H9 (cell line): ENCODE results near the gene MRPS15. TPM values are rescaled to one million over a fixed set of nuclear protein-coding genes. Genes with fewer than 3 reads are reported as not detected.
A peak's percentile ranks its signal among the peaks of the same experiment; 100 is the strongest.

Experiments
- DNase-seq: peaks from one replicate; pipeline ENCODE4 v3.0.0-alpha.2; 2017
- H2AFZ ChIP-seq: one replicate; pipeline ENCODE4 v1.6.1; 2013; ENCODE audit warnings: mild to moderate bottlenecking, low read length, control low read depth, moderate library complexity
- H2AK5ac ChIP-seq: 2 replicates; pipeline ENCODE4 v1.6.1; 2013; ENCODE audit warnings: low read length, control low read depth, mixed read lengths; ENCODE audit not compliant: insufficient read length
- H2BK120ac ChIP-seq: one replicate; pipeline ENCODE4 v1.6.1; 2013; ENCODE audit warnings: low read depth, mild to moderate bottlenecking, low read length, control low read depth, inconsistent platforms; ENCODE audit not compliant: poor library complexity, severe bottlenecking
- H2BK12ac ChIP-seq: 2 replicates; pipeline ENCODE4 v1.6.1; 2013; ENCODE audit warnings: low read length, control low read depth, mixed read lengths, low read depth; ENCODE audit not compliant: insufficient read length
- H2BK15ac ChIP-seq: 2 replicates; pipeline ENCODE4 v1.6.1; 2013; ENCODE audit warnings: low read depth, low read length, control low read depth
- H2BK20ac ChIP-seq: one replicate; pipeline ENCODE4 v1.6.1; 2013; ENCODE audit warnings: low read depth, mild to moderate bottlenecking, low read length, control low read depth, inconsistent platforms; ENCODE audit not compliant: poor library complexity, severe bottlenecking
- H2BK5ac ChIP-seq: 2 replicates; pipeline ENCODE4 v1.6.1; 2013; ENCODE audit warnings: low read length, control low read depth, mixed read lengths; ENCODE audit not compliant: insufficient read length
- H3K14ac ChIP-seq: 2 replicates; pipeline ENCODE4 v1.6.1; 2013; ENCODE audit warnings: low read length, control low read depth; ENCODE audit not compliant: insufficient read depth
- H3K18ac ChIP-seq: 2 replicates; pipeline ENCODE4 v1.6.1; 2013; ENCODE audit warnings: low read depth, mild to moderate bottlenecking, mixed read lengths, low read length, control low read depth; ENCODE audit not compliant: insufficient read length
- H3K23ac ChIP-seq: 2 replicates; pipeline ENCODE4 v1.6.1; 2013; ENCODE audit warnings: low read length, control low read depth, mixed read lengths, low read depth; ENCODE audit not compliant: insufficient read length
- H3K23me2 ChIP-seq: 2 replicates; pipeline ENCODE4 v1.6.1; 2013; ENCODE audit warnings: low read depth, mild to moderate bottlenecking, mixed read lengths, low read length, control low read depth; ENCODE audit not compliant: insufficient read length, poor library complexity, severe bottlenecking
- H3K27ac ChIP-seq: 2 replicates; pipeline ENCODE4 v1.5.1; 2013; ENCODE audit warnings: low read length, control low read depth, mixed read lengths, low read depth; ENCODE audit not compliant: insufficient read length
- H3K27me3 ChIP-seq: 2 replicates; pipeline ENCODE4 v1.6.1; 2013; ENCODE audit warnings: low read length, control low read depth, inconsistent platforms; ENCODE audit not compliant: insufficient read depth
- H3K4ac ChIP-seq: 2 replicates; pipeline ENCODE4 v1.6.1; 2013; ENCODE audit warnings: low read depth, mild to moderate bottlenecking, control low read depth, inconsistent platforms, low read length, moderate library complexity
- H3K4me1 ChIP-seq: 2 replicates; pipeline ENCODE4 v1.6.1; 2013; ENCODE audit warnings: low read length, control low read depth, inconsistent platforms; ENCODE audit not compliant: insufficient read depth
- H3K4me2 ChIP-seq: 2 replicates; pipeline ENCODE4 v1.6.1; 2013; ENCODE audit warnings: low read length, control low read depth, mixed read lengths; ENCODE audit not compliant: insufficient read length, insufficient read depth
- H3K56ac ChIP-seq: 2 replicates; pipeline ENCODE4 v1.6.1; 2013; ENCODE audit warnings: low read depth, mild to moderate bottlenecking, mixed read lengths, low read length, control low read depth; ENCODE audit not compliant: insufficient read length
- H3K79me1 ChIP-seq: 2 replicates; pipeline ENCODE4 v1.6.1; 2013; ENCODE audit warnings: low read depth, mild to moderate bottlenecking, moderate library complexity, low read length, control low read depth, inconsistent platforms; ENCODE audit not compliant: insufficient read depth, poor library complexity, severe bottlenecking
- H3K79me2 ChIP-seq: 2 replicates; pipeline ENCODE4 v1.6.1; 2013; ENCODE audit warnings: low read length, control low read depth, inconsistent platforms; ENCODE audit not compliant: insufficient read depth
- H3K9ac ChIP-seq: 2 replicates; pipeline ENCODE4 v1.6.1; 2013; ENCODE audit warnings: low read length, control low read depth, mixed read lengths; ENCODE audit not compliant: insufficient read length; ENCODE audit errors: extremely low read depth
- H3K9me3 ChIP-seq: one replicate; pipeline ENCODE4 v1.6.1; 2013; ENCODE audit warnings: low read depth, low read length, inconsistent platforms; ENCODE audit not compliant: control insufficient read depth
- H3T11ph ChIP-seq: one replicate; pipeline ENCODE4 v1.6.1; 2013; ENCODE audit warnings: mild to moderate bottlenecking, low read length, control low read depth, inconsistent platforms
- H4K20me1 ChIP-seq: one replicate; pipeline ENCODE4 v1.6.1; 2013; ENCODE audit not compliant: control insufficient read depth, insufficient read length, insufficient read depth
- H4K5ac ChIP-seq: 2 replicates; pipeline ENCODE4 v1.6.1; 2013; ENCODE audit warnings: low read depth, mild to moderate bottlenecking, mixed read lengths, low read length, control low read depth; ENCODE audit not compliant: insufficient read length
- H4K8ac ChIP-seq: replicated peaks from 2 replicates; pipeline ENCODE4 v1.6.1; 2013; ENCODE audit warnings: low read length, control low read depth, mixed read lengths, low read depth; ENCODE audit not compliant: insufficient read length
- H4K91ac ChIP-seq: 2 replicates; pipeline ENCODE4 v1.6.1; 2013; ENCODE audit warnings: low read depth, mild to moderate bottlenecking, moderate library complexity, mixed read lengths, low read length, control low read depth; ENCODE audit not compliant: insufficient read length
- H3K27ac Mint-ChIP-seq, 3 experiments: 2 replicates in 2 of 3; 3 replicates in 1 of 3; pipeline ENCODE4 v1.8.0; 2020 to 2021; ENCODE audit warnings: mixed read lengths in 3 of 3, mild to moderate bottlenecking in 1 of 3, moderate library complexity in 1 of 3
- H3K27me3 Mint-ChIP-seq: 2 replicates; pipeline ENCODE4 v1.8.0; 2021; ENCODE audit warnings: low read depth, mild to moderate bottlenecking, moderate library complexity, mixed read lengths
- H3K36me3 Mint-ChIP-seq, 3 experiments: 2 replicates in 2 of 3; 3 replicates in 1 of 3; pipeline ENCODE4 v1.8.0; 2020 to 2021; ENCODE audit warnings: low read depth in 3 of 3, mixed read lengths in 3 of 3; ENCODE audit not compliant: insufficient read depth in 1 of 3
- H3K4me1 Mint-ChIP-seq, 2 experiments: 2 replicates each; pipeline ENCODE4 v1.8.0; 2020; ENCODE audit warnings: mixed read lengths in 2 of 2
- H3K4me3 Mint-ChIP-seq, 2 experiments: 2 replicates in 1 of 2; 3 replicates in 1 of 2; pipeline ENCODE4 v1.8.0; 2020 to 2021; ENCODE audit warnings: mild to moderate bottlenecking in 2 of 2, mixed read lengths in 2 of 2, moderate library complexity in 1 of 2
- H3K9me3 Mint-ChIP-seq, 2 experiments: 2 replicates in 1 of 2; 3 replicates in 1 of 2; pipeline ENCODE4 v1.8.0; 2020; ENCODE audit warnings: mild to moderate bottlenecking in 2 of 2, mixed read lengths in 2 of 2, moderate library complexity in 1 of 2
- WGBS: extraction: QIAGEN DNeasy Blood & Tissue Kit; methylation state at CpG from one replicate; pipeline ENCODE4 v1.1.7; 2013; ENCODE audit warnings: missing lambda C conversion rate, low lambda C conversion rate, mixed read lengths; ENCODE audit not compliant: insufficient read length; ENCODE audit errors: extremely low coverage; 5-methylcytosine and 5-hydroxymethylcytosine counted together
- total RNA-seq: library from RNA; stranded (reverse); gene quantifications from 2 replicates; pipeline ENCODE4 v1.2.1, GENCODE V29; 2021
- TF ChIP-seq, protein P1 (sequence below): fragments of 200-600 bp; sonication (generic); conservative IDR thresholded peaks from 3 replicates; pipeline ENCODE4 v1.8.0; 2021; ENCODE audit warnings: antibody characterized with exemption, mild to moderate bottlenecking

MRPS15 gene
- total RNA-seq, 1 experiment from 2014 or later, result 111 TPM

DNA sequence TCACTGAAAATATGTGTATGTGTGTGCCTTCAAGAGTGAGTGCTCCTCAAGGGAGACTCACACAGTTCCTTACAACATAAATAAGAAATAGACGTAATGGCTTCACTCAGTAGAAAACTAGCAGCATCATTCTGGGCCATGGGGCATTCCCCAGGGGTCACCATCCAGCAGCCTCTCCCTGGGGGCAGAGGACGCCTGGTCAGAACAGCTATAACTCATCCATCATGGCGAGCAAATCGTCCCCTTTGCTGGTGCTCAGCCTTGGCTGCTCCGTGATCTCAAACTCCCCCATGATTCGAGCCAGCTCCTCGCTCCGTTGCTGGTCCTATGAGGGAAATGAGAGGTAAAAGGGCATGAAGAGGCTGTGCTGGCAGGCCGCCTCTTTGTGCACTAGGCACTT, 46.3 kb downstream of the MRPS15 start:
- Histone ChIP-seq H3K9me3 (no peaks in the 10 kb centered on the region), H3T11ph (no peak overlapping the region), H2BK20ac (no peak overlapping the region), H3K27ac (no peak overlapping the region), H3K79me1 (no peaks in the 10 kb centered on the region), H3K4me2 (no peak overlapping the region), H3K56ac (no peak overlapping the region), H3K9ac (no peak overlapping the region), H3K27me3 (no peaks in the 10 kb centered on the region), H2BK120ac (no peak overlapping the region), H3K14ac (no peak overlapping the region), H3K18ac (no peak overlapping the region), H2BK5ac (no peak overlapping the region), H4K91ac (no peak overlapping the region), H4K8ac (no peak overlapping the region), H2AK5ac (no peak overlapping the region), H3K4me1 (no peaks in the 10 kb centered on the region), H2BK12ac (no peak overlapping the region), H2AFZ (no peak overlapping the region), H2BK15ac (no peak overlapping the region), H4K5ac (no peak overlapping the region), H3K23me2 (no peaks in the 10 kb centered on the region), H4K20me1 (no peaks in the 10 kb centered on the region), H3K23ac (no peak overlapping the region), H3K79me2 (no peaks in the 10 kb centered on the region), H3K4ac (no peak overlapping the region)
- Mint-ChIP-seq H3K9me3 (no peaks in the 10 kb centered on the region; a peak in 2 of 5 replicates), H3K4me3 (no peak overlapping the region), H3K27me3 (no peaks in the 10 kb centered on the region), H3K27ac (0 out of 7 replicates have a peak overlapping the region, but pooled peaks of 1 of the 3 experiments have one; percentile 53), H3K4me1 (peaks cover 10 to 12% of the 10 kb centered on the region in 2 experiments), H3K36me3 (peaks cover 0 to 3% (median 0%) of the 10 kb centered on the region in 3 experiments; a peak in 1 of 7 replicates)
- WGBS, result no CpG with 5 or more reads among the region's 9 CpGs
- TF ChIP-seq, protein P1, sequence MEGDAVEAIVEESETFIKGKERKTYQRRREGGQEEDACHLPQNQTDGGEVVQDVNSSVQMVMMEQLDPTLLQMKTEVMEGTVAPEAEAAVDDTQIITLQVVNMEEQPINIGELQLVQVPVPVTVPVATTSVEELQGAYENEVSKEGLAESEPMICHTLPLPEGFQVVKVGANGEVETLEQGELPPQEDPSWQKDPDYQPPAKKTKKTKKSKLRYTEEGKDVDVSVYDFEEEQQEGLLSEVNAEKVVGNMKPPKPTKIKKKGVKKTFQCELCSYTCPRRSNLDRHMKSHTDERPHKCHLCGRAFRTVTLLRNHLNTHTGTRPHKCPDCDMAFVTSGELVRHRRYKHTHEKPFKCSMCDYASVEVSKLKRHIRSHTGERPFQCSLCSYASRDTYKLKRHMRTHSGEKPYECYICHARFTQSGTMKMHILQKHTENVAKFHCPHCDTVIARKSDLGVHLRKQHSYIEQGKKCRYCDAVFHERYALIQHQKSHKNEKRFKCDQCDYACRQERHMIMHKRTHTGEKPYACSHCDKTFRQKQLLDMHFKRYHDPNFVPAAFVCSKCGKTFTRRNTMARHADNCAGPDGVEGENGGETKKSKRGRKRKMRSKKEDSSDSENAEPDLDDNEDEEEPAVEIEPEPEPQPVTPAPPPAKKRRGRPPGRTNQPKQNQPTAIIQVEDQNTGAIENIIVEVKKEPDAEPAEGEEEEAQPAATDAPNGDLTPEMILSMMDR, result no peak
- DNase-seq, result no peak
